ENCODE data around the gene GPC6.

Gene GPC6

GRCh38 chr13:93857126-93857525 lies 630.5 kb downstream of the GPC6 start:
- TF ChIP-seq CTCF (IDR thresholded peaks at IDR 0.05; ENCODE audit: low read depth, low read length), result no peak
- no peak for DNase-seq (ENCODE audit: extremely low read depth, low read depth)

DNA sequence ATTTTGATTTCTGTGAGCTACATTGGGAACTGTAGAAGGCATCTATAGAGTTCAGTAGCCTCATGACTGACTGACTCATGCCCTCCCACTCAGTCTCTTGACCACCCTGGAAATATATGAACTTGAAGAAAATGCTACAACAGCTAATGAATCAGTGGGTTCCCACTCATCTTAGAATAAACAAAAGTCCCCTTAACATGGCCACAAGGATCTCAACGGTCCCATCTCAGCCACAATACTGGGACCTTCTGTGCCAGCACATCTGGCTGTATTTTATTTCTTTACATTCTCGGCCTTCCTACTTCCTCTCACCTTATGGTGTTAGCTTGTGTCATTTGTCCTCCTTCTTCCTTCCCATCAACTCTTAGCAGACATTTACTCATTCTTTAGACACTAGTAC lies 633.1 kb downstream of the GPC6 start:
- TF ChIP-seq CTCF (IDR thresholded peaks at IDR 0.05; ENCODE audit: low read depth, low read length), result no peak
- no peak for DNase-seq (ENCODE audit: extremely low read depth, low read depth)

- DNase-seq (ENCODE audit: extremely low read depth, low read depth), result no peak
- TF ChIP-seq CTCF (IDR thresholded peaks at IDR 0.05; ENCODE audit: low read depth, low read length), result no peak
Measured at GRCh38 chr13:93861818-93862217, 635.2 kb downstream of the GPC6 start.

DNA sequence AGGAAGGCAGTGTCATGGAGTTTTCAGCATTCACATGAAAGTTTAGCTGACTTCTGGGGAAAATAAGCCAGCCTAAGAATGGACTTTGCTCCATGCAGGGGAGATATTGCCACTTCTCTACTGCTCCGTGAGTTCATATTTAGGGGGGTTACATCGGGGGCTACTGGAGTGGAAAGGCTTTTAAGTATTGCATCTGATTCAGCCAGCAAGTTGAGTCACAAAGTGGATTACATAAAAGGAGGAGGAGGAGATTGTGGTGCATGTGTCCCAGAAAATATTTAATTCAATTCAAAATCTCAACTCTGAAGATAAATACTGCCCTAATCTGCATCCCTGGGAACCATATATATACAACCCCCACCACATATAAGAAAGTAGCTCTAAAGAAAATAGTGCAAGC lies 635.7 kb downstream of the GPC6 start:
- TF ChIP-seq CTCF (IDR thresholded peaks at IDR 0.05; ENCODE audit: low read depth, low read length), result no peak
- no peak for DNase-seq (ENCODE audit: extremely low read depth, low read depth)

- DNase-seq (ENCODE audit: extremely low read depth, low read depth), result no peak
- no peak for TF ChIP-seq CTCF (IDR thresholded peaks at IDR 0.05; ENCODE audit: low read depth, low read length)
Measured at GRCh38 chr13:93865235-93865634, 638.6 kb downstream of the GPC6 start.

GRCh38 chr13:93867481-93867880 lies 640.9 kb downstream of the GPC6 start:
- TF ChIP-seq CTCF (IDR thresholded peaks at IDR 0.05; ENCODE audit: low read depth, low read length), result no peak
- no peak for DNase-seq (ENCODE audit: extremely low read depth, low read depth)

- no peak for DNase-seq (ENCODE audit: extremely low read depth, low read depth)
- no peak for TF ChIP-seq CTCF (IDR thresholded peaks at IDR 0.05; ENCODE audit: low read depth, low read length)
Measured at GRCh38 chr13:93872376-93872775, 645.8 kb downstream of the GPC6 start.

Data from AG09319 (cell line).